Keratinocyte (primary cell): ENCODE data around the gene CAPZB. TPM values are rescaled to one million over a fixed set of nuclear protein-coding genes. Genes with fewer than 3 reads are reported as not detected.

Experiments
- DNase-seq: peaks from one replicate; pipeline ENCODE4 v3.0.0-alpha.2; 2011; ENCODE audit warnings: low read depth, missing footprints, low spot score
- FAIRE-seq: peaks from 2 replicates; lab custom pipeline; 2011; peaks lifted over from hg19 to GRCh38; lab: Jason Lieb, UNC
- H2AFZ ChIP-seq: 2 replicates; pipeline ENCODE4 v1.6.0; 2012; ENCODE audit warnings: low read length, control low read depth, inconsistent platforms; ENCODE audit not compliant: control insufficient read depth
- H3K27ac ChIP-seq: 2 replicates; pipeline ENCODE4 v1.5.1; 2011; ENCODE audit warnings: low read length; ENCODE audit not compliant: control insufficient read depth, insufficient read depth
- H3K27me3 ChIP-seq: 3 replicates; pipeline ENCODE4 v1.6.0; 2011; ENCODE audit warnings: low read length; ENCODE audit not compliant: control insufficient read depth, insufficient read depth; ENCODE audit errors: extremely low read depth
- H3K36me3 ChIP-seq, 2 experiments: 2 replicates in 1 of 2; 3 replicates in 1 of 2; pipeline ENCODE4 v1.5.1; 2011; ENCODE audit warnings: low read length in 2 of 2, mild to moderate bottlenecking in 1 of 2; ENCODE audit not compliant: control insufficient read depth in 2 of 2, insufficient read depth in 2 of 2; ENCODE audit errors: extremely low read depth in 1 of 2
- H3K4me1 ChIP-seq: 3 replicates; pipeline ENCODE4 v1.5.1; 2011; ENCODE audit warnings: low read length; ENCODE audit not compliant: control insufficient read depth, insufficient read depth; ENCODE audit errors: extremely low read depth
- H3K4me2 ChIP-seq: 3 replicates; pipeline ENCODE4 v1.6.0; 2011; ENCODE audit warnings: low read depth, low read length; ENCODE audit not compliant: control insufficient read depth, insufficient read depth; ENCODE audit errors: extremely low read depth
- H3K4me3 ChIP-seq, 3 experiments: fragments of 200-600 bp in 1 of 3; sonication (generic) in 1 of 3; 2 replicates in 2 of 3; 3 replicates in 1 of 3; pipeline ENCODE4 v1.5.1; 2011 to 2016; ENCODE audit warnings: low read length in 3 of 3, mild to moderate bottlenecking in 3 of 3, control low read depth in 2 of 3, inconsistent platforms in 1 of 3, low read depth in 1 of 3, mixed read lengths in 1 of 3, mixed run types in 1 of 3, moderate library complexity in 1 of 3; ENCODE audit not compliant: control insufficient read depth in 2 of 3, insufficient read depth in 2 of 3; ENCODE audit errors: extremely low read depth in 1 of 3
- H3K79me2 ChIP-seq: 2 replicates; pipeline ENCODE4 v1.6.0; 2012; ENCODE audit warnings: low read length; ENCODE audit not compliant: control insufficient read depth, insufficient read depth
- H3K9ac ChIP-seq: 3 replicates; pipeline ENCODE4 v1.6.0; 2011; ENCODE audit warnings: low read length; ENCODE audit not compliant: control insufficient read depth, insufficient read depth; ENCODE audit errors: extremely low read depth
- H3K9me1 ChIP-seq: 3 replicates; pipeline ENCODE4 v1.6.0; 2011; ENCODE audit warnings: low read length; ENCODE audit not compliant: control insufficient read depth, insufficient read depth; ENCODE audit errors: extremely low read depth
- H3K9me3 ChIP-seq: 2 replicates; pipeline ENCODE4 v1.5.1; 2012; ENCODE audit warnings: low read depth, low read length; ENCODE audit not compliant: control insufficient read depth
- H4K20me1 ChIP-seq: 3 replicates; pipeline ENCODE4 v1.6.0; 2011; ENCODE audit warnings: low read length; ENCODE audit not compliant: control insufficient read depth, insufficient read depth; ENCODE audit errors: extremely low read depth
- CTCF ChIP-seq, 3 experiments: IDR thresholded peaks in 1 of 3; conservative IDR thresholded peaks in 1 of 3; optimal IDR thresholded peaks in 1 of 3; 2 replicates in 2 of 3; 3 replicates in 1 of 3; pipeline versions ENCODE3 to v1.5.1; 2011; ENCODE audit warnings: low read length in 3 of 3, mild to moderate bottlenecking in 3 of 3, moderate library complexity in 2 of 3, control low read depth in 1 of 3, inconsistent platforms in 1 of 3; ENCODE audit not compliant: insufficient read depth in 2 of 3; ENCODE audit errors: extremely low read depth in 1 of 3
- EZH2 ChIP-seq: IDR thresholded peaks from one replicate; pipeline ENCODE4 v1.6.1; 2012; ENCODE audit warnings: inconsistent platforms, mild to moderate bottlenecking, low read length, moderate library complexity
- dilution Hi-C: fragments of 300-500 bp; cut with MboI; formaldehyde crosslinking; loops from one replicate; pipeline ENCODE4 v1.7.0; 2020; ENCODE audit warnings: low sequenced_read_pairs; ENCODE audit not compliant: extremely low pct_ligation_motif_present
- polyA plus RNA-seq, 5 experiments: library from polyadenylated mRNA; depleted of rRNA in 3 of 5; stranded (reverse) in 3 of 5; stranded (forward) in 1 of 5; unstranded in 1 of 5; fragments of >200 nt; gene quantifications; 1 replicate in 1 of 5; 2 replicates in 3 of 5; 3 replicates in 1 of 5; pipeline versions ENCODE4 v1.2.1 to v1.2.3, GENCODE V29; 2011 to 2012; ENCODE audit warnings: missing spikeins in 2 of 5, low read depth in 1 of 5, low replicate concordance in 1 of 5

CAPZB gene
- polyA plus RNA-seq, 1 donor (not counting 4 experiments of a cell fraction or from before 2014, with no cell fraction given): 193 TPM

GRCh38 chr1:19438516-19439195 lies 46.7 kb downstream of the CAPZB start:
- no peak overlapping the region for H3K27ac ChIP-seq

DNA sequence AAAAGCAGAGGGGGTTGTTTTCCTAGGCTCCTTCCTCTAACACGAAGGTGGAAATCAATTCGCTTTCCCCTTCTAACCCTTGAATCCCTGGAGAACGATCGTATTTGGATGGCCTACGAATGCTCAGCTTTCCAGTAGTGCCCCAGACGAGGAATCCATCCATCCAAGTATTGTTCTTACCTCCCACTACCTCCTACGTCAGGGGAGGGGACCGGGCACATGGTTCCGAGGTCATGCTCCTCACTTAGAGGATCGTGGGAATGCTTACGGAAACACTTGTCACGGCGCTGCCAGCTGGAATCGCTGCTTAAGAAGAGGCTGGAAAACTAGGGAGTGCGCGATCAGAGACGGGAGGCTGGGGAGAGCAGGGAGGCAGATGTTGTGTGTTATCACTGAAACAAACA lies 47.4 kb downstream of the CAPZB start:
- Histone ChIP-seq H3K4me2 (no peak overlapping the region), H3K79me2 (peaks cover 82% of the 10 kb centered on the region), H3K9ac (no peak overlapping the region), H3K36me3 (peaks cover 7 to 16% of the 10 kb centered on the region in 2 experiments), H2AFZ (no peak overlapping the region), H3K4me1 (peaks cover 60% of the 10 kb centered on the region), H3K9me1 (peaks cover 18% of the 10 kb centered on the region), H3K4me3 (no peak overlapping the region), H4K20me1 (peaks cover 52% of the 10 kb centered on the region), H3K27me3 (no peaks in the 10 kb centered on the region), H3K9me3 (no peaks in the 10 kb centered on the region), H3K27ac (no peak overlapping the region)
- FAIRE-seq: no peak
- TF ChIP-seq EZH2 (no peak), CTCF (optimal IDR thresholded peaks at IDR 0.05 in 1 of 3, IDR thresholded peaks at IDR 0.05 in 1 of 3, conservative IDR thresholded peaks at IDR 0.05 in 1 of 3; ENCODE audit: extremely low read depth in 1 of 3, insufficient read depth in 2 of 3, low read length in 3 of 3) (no peak)
- no peak for DNase-seq
- dilution Hi-C loops: loop anchor here (25.0 kb wide), 1 partner anchor 199 kb away; the partner anchor contains the start of gene NBL1

More at GRCh38 chr1:19438516-19439195, 46.7 kb downstream of the CAPZB start:
- H3K36me3 ChIP-seq: peaks cover 7 to 16% of the 10 kb centered on the region in 2 experiments
- peaks cover 82% of the 10 kb centered on the region for H3K79me2 ChIP-seq
- peak overlapping the region; percentile 36 for H3K4me2 ChIP-seq
- dilution Hi-C loops: loop anchor here (25.0 kb wide), 1 partner anchor 199 kb away; the partner anchor contains the start of gene NBL1
- no peak overlapping the region for H2AFZ ChIP-seq
- DNase-seq (no peak), FAIRE-seq (no peak)
- H3K27me3 ChIP-seq: no peaks in the 10 kb centered on the region
- H3K4me1 ChIP-seq: peaks cover 60% of the 10 kb centered on the region
- peak overlapping the region in 1 of 3 experiments; percentile 5 for H3K4me3 ChIP-seq
- no peak for TF ChIP-seq EZH2
- no peak for TF ChIP-seq CTCF (optimal IDR thresholded peaks at IDR 0.05 in 1 of 3, IDR thresholded peaks at IDR 0.05 in 1 of 3, conservative IDR thresholded peaks at IDR 0.05 in 1 of 3; ENCODE audit: extremely low read depth in 1 of 3, insufficient read depth in 2 of 3, low read length in 3 of 3)
- H3K9ac ChIP-seq: no peak overlapping the region
- peaks cover 51% of the 10 kb centered on the region for H4K20me1 ChIP-seq
- H3K9me3 ChIP-seq: no peaks in the 10 kb centered on the region
- peaks cover 20% of the 10 kb centered on the region for H3K9me1 ChIP-seq
